ENCODE results near the gene LRMDA. TPM values are rescaled to one million over a fixed set of nuclear protein-coding genes. Genes with fewer than 3 reads are reported as not detected.
A peak's percentile ranks its signal among the peaks of the same experiment; 100 is the strongest.

LRMDA gene
- total RNA-seq, 1 donor from 2014 or later, result 29.9 TPM

GRCh38 chr10:75695994-75696393 is 264.6 kb downstream of the LRMDA start:
- no peaks in the 10 kb centered on the region for H3K4me1 ChIP-seq
- ATAC-seq (no peak), DNase-seq (no peak)
- intact Hi-C loops (cut with DNase I), result no loop called here
- no peak overlapping the region for H3K27ac ChIP-seq
- no peaks in the 10 kb centered on the region for H3K9me3 ChIP-seq
- no peak overlapping the region for H3K4me3 ChIP-seq
- H3K27me3 ChIP-seq (ENCODE audit: low read depth), result no peaks in the 10 kb centered on the region
- TF ChIP-seq CTCF (IDR thresholded peaks at IDR 0.05), result no peak
- no peaks in the 10 kb centered on the region for H3K36me3 ChIP-seq

GRCh38 chr10:75696536-75696935 is 265.1 kb downstream of the LRMDA start:
- H3K9me3 ChIP-seq, result no peaks in the 10 kb centered on the region
- intact Hi-C loops (cut with DNase I), result no loop called here
- no peaks in the 10 kb centered on the region for H3K27me3 ChIP-seq (ENCODE audit: low read depth)
- H3K4me1 ChIP-seq, result no peaks in the 10 kb centered on the region
- TF ChIP-seq CTCF (IDR thresholded peaks at IDR 0.05), result no peak
- no peak overlapping the region for H3K27ac ChIP-seq
- H3K4me3 ChIP-seq, result no peak overlapping the region
- DNase-seq (no peak), ATAC-seq (peak in 1 of 2 donors; percentile 36)
- no peaks in the 10 kb centered on the region for H3K36me3 ChIP-seq

DNA sequence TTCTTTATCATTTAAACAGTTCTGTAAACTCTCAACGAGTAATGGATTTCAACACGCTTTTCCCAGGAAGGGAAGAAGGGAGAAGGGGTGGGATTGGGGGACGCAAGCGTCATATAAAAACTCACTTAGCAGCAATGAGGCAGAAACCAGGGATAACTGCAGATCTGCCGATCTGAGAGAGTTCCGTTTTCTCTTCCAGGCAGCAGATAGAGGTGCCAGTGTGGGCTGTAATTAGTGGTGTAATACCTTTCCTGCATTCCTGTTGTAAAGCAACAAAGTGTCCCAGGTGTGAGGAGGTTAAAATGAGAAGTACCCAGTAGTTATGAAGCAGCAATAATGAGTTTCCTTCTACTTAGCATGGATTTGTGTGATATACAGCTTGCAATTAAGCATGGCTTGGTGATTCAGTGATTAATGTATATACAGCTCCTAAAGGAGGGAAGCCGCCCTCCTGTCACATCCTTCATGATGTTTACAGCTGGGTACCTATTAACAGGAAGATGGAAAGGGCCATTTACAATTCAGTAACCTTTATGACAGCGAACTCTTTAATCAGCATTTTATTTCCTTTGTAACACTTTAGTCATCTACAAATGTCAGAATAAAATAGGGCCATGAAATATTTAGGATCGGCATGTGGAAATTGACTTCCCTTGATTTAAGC is 271.9 kb downstream of the LRMDA start:
- H3K4me3 ChIP-seq, result no peak overlapping the region
- H3K27ac ChIP-seq, result no peak overlapping the region
- ATAC-seq (no peak), DNase-seq (no peak)
- intact Hi-C loops (cut with DNase I), result no loop called here
- no peaks in the 10 kb centered on the region for H3K4me1 ChIP-seq
- no peaks in the 10 kb centered on the region for H3K27me3 ChIP-seq (ENCODE audit: low read depth)
- no peaks in the 10 kb centered on the region for H3K9me3 ChIP-seq
- no peak for TF ChIP-seq CTCF (IDR thresholded peaks at IDR 0.05)
- no peaks in the 10 kb centered on the region for H3K36me3 ChIP-seq

- ATAC-seq (no peak), DNase-seq (no peak)
- no peaks in the 10 kb centered on the region for H3K4me1 ChIP-seq
- H3K27ac ChIP-seq, result no peak overlapping the region
- TF ChIP-seq CTCF (IDR thresholded peaks at IDR 0.05), result no peak
- no peaks in the 10 kb centered on the region for H3K27me3 ChIP-seq (ENCODE audit: low read depth)
- no peaks in the 10 kb centered on the region for H3K36me3 ChIP-seq
- no peaks in the 10 kb centered on the region for H3K9me3 ChIP-seq
- no peak overlapping the region for H3K4me3 ChIP-seq
- intact Hi-C loops (cut with DNase I), result no loop called here
These were observed 274.0 kb downstream of the LRMDA start for GRCh38 chr10:75705426-75705825.

DNA sequence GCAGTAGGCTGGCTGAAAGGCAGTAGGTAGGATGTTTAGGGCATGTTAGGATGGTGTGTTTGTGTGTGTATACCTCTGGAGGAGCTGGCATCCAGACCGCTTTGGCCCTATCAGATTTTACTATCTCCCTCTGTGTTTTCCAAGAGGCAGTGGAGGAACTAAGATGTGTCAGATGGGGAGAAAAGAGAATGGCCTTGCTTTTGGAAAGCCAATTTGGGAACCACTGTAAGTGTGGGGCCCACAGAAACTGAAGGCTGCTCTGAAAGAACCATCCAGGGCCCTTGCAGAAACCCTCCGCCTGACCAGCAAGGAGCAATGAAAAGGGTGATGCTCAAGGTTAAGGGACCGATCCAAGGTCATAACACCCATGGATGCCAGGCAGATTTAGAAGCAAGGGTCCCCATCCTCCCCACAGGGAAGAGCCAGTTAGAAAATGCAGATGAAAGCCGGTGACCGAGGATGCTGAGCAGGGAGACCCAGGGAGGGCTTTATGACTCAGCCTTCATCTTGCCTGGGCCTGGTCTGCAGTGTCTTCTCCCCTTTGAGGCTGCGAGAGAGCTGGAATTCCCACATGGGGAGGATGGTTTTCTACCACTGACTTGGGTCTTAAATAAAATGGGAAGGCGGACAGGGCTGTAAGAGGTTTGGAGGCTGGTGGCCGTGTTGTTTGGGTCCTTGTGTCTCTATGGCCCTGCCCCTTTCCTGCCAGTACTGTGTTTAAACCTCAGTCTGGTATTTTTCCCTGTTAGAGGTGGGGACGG is 275.8 kb downstream of the LRMDA start:
- intact Hi-C loops (cut with DNase I), result no loop called here
- Histone ChIP-seq H3K36me3 (no peaks in the 10 kb centered on the region), H3K4me3 (no peak overlapping the region), H3K27ac (no peak overlapping the region), H3K27me3 (ENCODE audit: low read depth) (no peaks in the 10 kb centered on the region), H3K9me3 (no peaks in the 10 kb centered on the region), H3K4me1 (no peaks in the 10 kb centered on the region)
- ATAC-seq (peak in 1 of 2 donors; percentile 29), DNase-seq (no peak)
- no peak for TF ChIP-seq CTCF (IDR thresholded peaks at IDR 0.05)
